Activated naive CD4-positive, alpha-beta T cell (primary cell): ENCODE results near the gene DNER.
"Not testable (repeated sequence)": the region's sequence is repeated elsewhere in the genome, so short reads cannot be mapped to it uniquely, and the experiment has no call there.

Experiments
- DNase-seq, 4 experiments: peaks; one replicate each; lab custom pipeline; 2025; lab: John Stamatoyannopoulos, UW

Gene DNER

GRCh38 chr2:229714080-229714735, at the start of gene DNER:
TSS of gene DNER (minus strand) at chr2:229714555. CDS start at chr2:229714423, 132 bp downstream.
- DNase-seq = peak in 2 of 4 experiments; percentile 2 to 20

- DNase-seq = no peak
Measured at GRCh38 chr2:229761663-229762062, 47.3 kb upstream of the DNER start.

GRCh38 chr2:229757462-229757861, 43.1 kb upstream of the DNER start:
- DNase-seq = not testable (repeated sequence)

- DNase-seq = no peak
Measured at GRCh38 chr2:229752970-229753729, 38.8 kb upstream of the DNER start.

- no peak for DNase-seq
Measured at GRCh38 chr2:229749779-229750178, 35.4 kb upstream of the DNER start.

- DNase-seq = no peak
Measured at GRCh38 chr2:229748950-229749349, 34.6 kb upstream of the DNER start.

- not testable (repeated sequence) for DNase-seq
Measured at GRCh38 chr2:229742691-229743090, 28.3 kb upstream of the DNER start.

- no peak for DNase-seq
Measured at GRCh38 chr2:229740279-229740678, 25.9 kb upstream of the DNER start.

GRCh38 chr2:229738024-229738625, 23.8 kb upstream of the DNER start:
- DNase-seq = no peak

GRCh38 chr2:229734410-229734809, 20.1 kb upstream of the DNER start:
- no peak for DNase-seq

GRCh38 chr2:229733611-229734245, 19.4 kb upstream of the DNER start:
- no peak for DNase-seq

GRCh38 chr2:229732897-229733296, 18.5 kb upstream of the DNER start:
- no peak for DNase-seq

GRCh38 chr2:229731916-229732315, 17.6 kb upstream of the DNER start:
- no peak for DNase-seq

- DNase-seq = no peak
Measured at GRCh38 chr2:229731363-229731762, 17.0 kb upstream of the DNER start.

- DNase-seq = no peak
Measured at GRCh38 chr2:229728370-229728769, 14.0 kb upstream of the DNER start.

- no peak for DNase-seq
Measured at GRCh38 chr2:229726643-229727042, 12.3 kb upstream of the DNER start.

- no peak for DNase-seq
Measured at GRCh38 chr2:229725716-229726574, 11.6 kb upstream of the DNER start.

- not testable (repeated sequence) for DNase-seq
Measured at GRCh38 chr2:229723192-229723591, 8.8 kb upstream of the DNER start.

- DNase-seq = no peak
Measured at GRCh38 chr2:229719926-229720647, 5.7 kb upstream of the DNER start.

GRCh38 chr2:229718057-229718456, 3.7 kb upstream of the DNER start:
- DNase-seq = no peak
